NCI-H69 (cell line): Measurements from ENCODE around the gene C1orf74.
A peak's percentile ranks its signal among the peaks of the same experiment; 100 is the strongest.
"Not testable (repeated sequence)": the region's sequence is repeated elsewhere in the genome, so short reads cannot be mapped to it uniquely, and the experiment has no call there.

Experiments
- DNase-seq: peaks from one replicate; lab custom pipeline; 2025; lab: John Stamatoyannopoulos, UW

The C1orf74 gene

GRCh38 chr1:209805875-209806760 lies 21.8 kb upstream of the C1orf74 start, which contains the start of gene IRF6:
Gene IRF6, minus strand, starts transcription at chr1:209806142. Its CDS starts 4,729 bp downstream, at chr1:209801413.
- DNase-seq, result peak; percentile 99

GRCh38 chr1:209805341-209805781 lies 21.0 kb upstream of the C1orf74 start:
- DNase-seq, result no peak

- no peak for DNase-seq
Observed at GRCh38 chr1:209803568-209803967, 19.2 kb upstream of the C1orf74 start.

GRCh38 chr1:209802780-209803152 lies 18.4 kb upstream of the C1orf74 start:
- no peak for DNase-seq

GRCh38 chr1:209802117-209802779 lies 17.9 kb upstream of the C1orf74 start:
- no peak for DNase-seq

- DNase-seq, result no peak
Observed at GRCh38 chr1:209800984-209801834, 16.9 kb upstream of the C1orf74 start.

- DNase-seq, result peak; percentile 14
Observed at GRCh38 chr1:209797978-209798639, 13.8 kb upstream of the C1orf74 start.

GRCh38 chr1:209793711-209794110 lies 9.4 kb upstream of the C1orf74 start:
- not testable (repeated sequence) for DNase-seq

- DNase-seq, result no peak
Observed at GRCh38 chr1:209791920-209792319, 7.6 kb upstream of the C1orf74 start.

- no peak for DNase-seq
Observed at GRCh38 chr1:209790286-209791193, 6.2 kb upstream of the C1orf74 start.

GRCh38 chr1:209789245-209789644 lies 4.9 kb upstream of the C1orf74 start:
- no peak for DNase-seq

- no peak for DNase-seq
Observed at GRCh38 chr1:209787551-209787950, 3.2 kb upstream of the C1orf74 start.

- no peak for DNase-seq
Observed at GRCh38 chr1:209786146-209786545, 1.8 kb upstream of the C1orf74 start.

GRCh38 chr1:209785592-209785991 lies 1.2 kb upstream of the C1orf74 start:
- DNase-seq, result no peak

GRCh38 chr1:209783386-209783785 lies 973 bp downstream of the C1orf74 start:
- no peak for DNase-seq

- DNase-seq, result no peak
Observed at GRCh38 chr1:209780268-209780667, 4.1 kb downstream of the C1orf74 start.

- no peak for DNase-seq
Observed at GRCh38 chr1:209778102-209778501, 6.3 kb downstream of the C1orf74 start.

- DNase-seq, result no peak
Observed at GRCh38 chr1:209777587-209777986, 6.8 kb downstream of the C1orf74 start.

GRCh38 chr1:209775678-209776077 lies 8.7 kb downstream of the C1orf74 start:
- DNase-seq, result no peak

- DNase-seq, result no peak
Observed at GRCh38 chr1:209774592-209774991, 9.8 kb downstream of the C1orf74 start.

- no peak for DNase-seq
Observed at GRCh38 chr1:209772126-209772525, 12.2 kb downstream of the C1orf74 start.
